HG03025 (cell line): ENCODE measurements around the gene EFCAB10.

Experiments used
- ATAC-seq: cut with Tn5 transposase; IDR thresholded peaks from one replicate; pipeline ENCODE4 v1.9.1; 2021; ENCODE audit warnings: mild to moderate bottlenecking, moderate library complexity; ENCODE audit not compliant: unreplicated experiment, low FRiP score

EFCAB10 gene, protein sequence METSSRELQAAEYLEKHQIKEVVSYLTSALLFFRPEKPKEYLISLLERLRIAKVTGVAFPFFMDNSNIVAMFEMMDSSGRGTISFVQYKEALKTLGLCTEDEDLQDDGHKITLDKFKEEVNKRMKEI

DNA sequence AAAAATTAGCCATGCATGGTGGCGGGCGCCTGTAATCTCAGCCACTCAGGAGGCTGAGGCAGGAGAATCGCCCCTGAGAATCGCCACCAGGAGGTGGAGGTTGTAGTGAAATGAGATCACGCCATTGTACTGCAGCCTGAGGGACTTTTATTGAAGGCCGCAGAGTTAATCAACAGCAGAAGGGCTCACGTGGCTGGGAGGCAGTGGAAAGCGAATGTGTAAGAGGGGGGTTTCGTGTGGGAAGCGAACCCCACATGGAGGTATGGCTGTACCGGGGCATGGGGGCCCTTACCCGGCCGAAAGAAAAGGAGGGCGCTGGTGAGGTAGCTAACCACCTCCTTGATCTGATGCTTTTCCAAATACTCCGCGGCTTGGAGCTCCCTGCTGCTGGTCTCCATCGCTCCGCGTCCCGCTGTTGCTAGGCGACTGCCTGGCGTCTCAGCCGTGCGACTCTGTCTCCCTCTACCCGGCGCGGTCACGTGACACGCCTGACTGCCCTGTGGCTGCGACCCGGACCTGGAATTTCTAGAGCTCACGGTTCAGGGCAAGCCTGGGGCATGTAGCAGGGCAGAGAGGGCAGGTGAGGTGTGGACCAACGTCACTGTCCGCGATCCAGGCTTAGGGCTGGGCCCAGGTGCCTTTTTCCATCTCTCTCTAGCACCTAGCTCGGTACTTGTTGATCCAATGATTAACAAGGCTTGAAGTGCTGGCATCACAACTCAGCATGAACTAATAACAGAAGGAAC, at the start of gene EFCAB10:
TSS of gene EFCAB10 (minus strand) at position 428 of the 746 bp plus-strand sequence. CDS start at position 398, 30 bp downstream.
- ATAC-seq, result peak; percentile 75

DNA sequence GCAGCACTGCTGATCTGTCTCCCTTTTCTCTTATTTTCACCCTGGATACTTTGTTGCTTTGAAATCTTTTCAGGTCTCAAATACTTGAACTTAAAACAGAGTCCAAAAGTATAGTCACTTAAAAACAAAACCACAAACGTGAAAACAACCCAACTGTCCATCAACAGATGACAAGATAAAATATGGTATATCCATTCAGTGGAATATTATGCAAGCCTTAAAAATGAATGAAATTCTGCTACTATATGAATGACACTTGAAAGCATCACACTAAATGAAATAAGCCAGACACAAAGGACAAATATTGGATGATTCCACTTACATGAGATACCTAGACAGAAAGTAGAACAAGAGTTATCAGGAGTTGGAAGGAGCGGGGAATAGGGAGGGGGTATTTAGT, 44.7 kb upstream of the EFCAB10 start:
- ATAC-seq, result no peak

DNA sequence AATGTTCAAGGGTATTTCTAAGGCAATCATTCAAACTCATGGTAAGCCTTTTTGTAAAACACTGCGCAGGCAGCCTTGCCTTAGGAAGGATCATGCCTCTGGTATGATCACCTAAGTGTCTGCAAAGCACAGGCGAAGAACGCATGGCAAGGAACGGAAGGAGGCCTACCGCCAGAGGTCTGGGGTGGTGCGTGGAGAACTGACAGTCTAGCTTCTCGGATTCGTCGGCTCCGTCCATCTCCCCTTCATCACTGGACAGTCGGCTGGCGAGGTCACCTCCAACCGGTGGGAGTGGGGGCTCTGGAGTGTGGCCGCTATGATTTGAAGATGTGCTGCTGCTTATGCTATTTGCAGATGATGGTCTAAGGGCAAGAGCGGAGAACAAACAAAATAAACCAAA, 42.6 kb upstream of the EFCAB10 start:
- ATAC-seq, result no peak

DNA sequence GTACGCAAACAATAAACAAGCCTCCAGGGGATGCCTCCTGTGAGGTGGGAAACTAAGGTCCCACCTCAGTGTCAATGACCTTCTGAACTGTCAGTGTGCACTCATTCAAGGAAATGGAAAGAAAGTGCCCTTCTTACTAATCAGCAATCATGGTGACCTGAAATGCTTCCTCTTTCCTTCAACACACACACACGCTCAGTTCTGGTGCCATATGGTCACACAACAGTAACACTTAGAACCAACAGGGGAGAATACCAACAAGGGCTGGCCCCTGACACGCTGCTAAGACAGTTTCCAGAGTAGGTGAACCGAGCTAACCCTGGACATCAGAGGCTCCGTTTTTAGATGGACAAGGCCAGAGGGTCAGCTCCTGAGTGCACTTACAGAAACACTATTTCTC, 42.1 kb upstream of the EFCAB10 start:
- no peak for ATAC-seq

DNA sequence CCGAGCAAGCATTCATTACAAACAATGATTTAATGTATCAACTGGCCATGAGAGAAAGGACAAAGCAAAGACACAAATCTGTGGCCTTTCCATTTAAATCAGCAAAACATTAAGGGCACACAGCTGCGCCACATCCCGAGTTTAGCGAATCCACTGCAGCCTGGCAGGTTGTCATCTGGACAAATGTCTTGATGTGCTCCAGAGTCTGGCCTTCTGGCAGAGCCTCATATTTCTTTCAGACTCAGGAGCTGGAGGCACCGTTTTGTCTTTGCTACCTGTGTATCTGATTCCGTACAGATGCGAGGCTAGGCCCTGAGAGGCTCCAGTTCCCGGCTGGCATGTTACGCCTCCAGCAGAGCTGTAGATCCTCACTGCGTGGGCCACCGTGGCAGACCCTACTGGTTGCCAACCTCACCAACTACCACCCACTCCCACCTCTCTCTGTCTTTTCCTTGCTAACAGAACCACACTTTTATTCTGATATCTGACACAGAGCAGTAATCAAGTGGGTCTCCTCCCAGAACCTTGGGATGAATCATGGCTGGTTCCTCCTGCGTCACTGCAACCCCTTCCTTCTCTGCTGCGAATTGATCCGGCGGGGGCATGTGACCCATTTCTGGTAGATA, 40.9 kb upstream of the EFCAB10 start:
- ATAC-seq, result no peak

DNA sequence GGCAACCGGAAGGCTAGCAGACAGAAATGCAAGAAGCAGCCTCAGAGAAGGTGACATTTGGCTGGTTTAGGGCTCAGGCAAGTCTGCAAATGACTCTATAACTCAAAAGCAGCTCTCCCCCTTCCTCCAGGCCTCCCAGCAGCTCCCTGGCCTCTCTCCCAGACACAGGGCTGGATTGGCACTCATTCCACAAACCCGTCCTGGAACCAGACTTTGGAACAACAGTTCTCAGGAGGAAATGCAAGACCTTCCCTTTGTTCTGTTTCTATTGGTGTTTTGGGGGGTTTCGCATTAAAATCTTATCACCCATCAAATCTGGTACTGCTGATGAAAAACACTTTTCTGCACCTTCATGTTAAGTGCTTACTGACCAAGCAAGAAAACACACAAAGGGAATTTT, 40.3 kb upstream of the EFCAB10 start:
- ATAC-seq, result no peak

DNA sequence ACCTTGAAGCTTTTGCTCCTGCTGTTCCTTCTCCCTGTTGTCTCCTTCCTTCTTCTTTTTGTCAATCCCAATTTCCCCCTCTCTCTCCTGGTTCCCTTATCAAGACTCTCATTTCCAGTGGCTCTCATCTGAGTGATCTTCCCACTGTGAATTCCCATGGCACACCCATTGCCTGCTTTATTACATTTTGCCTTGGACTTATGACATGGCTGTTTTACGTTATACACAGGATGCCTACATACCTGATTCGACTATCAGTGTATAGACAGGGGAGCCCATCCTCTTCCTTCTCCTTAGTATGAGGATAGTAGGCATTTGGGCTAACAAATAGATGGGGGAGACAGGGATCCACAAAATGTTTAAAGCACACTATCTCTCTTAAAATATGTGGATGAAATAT, 39.9 kb upstream of the EFCAB10 start:
- ATAC-seq, result no peak

DNA sequence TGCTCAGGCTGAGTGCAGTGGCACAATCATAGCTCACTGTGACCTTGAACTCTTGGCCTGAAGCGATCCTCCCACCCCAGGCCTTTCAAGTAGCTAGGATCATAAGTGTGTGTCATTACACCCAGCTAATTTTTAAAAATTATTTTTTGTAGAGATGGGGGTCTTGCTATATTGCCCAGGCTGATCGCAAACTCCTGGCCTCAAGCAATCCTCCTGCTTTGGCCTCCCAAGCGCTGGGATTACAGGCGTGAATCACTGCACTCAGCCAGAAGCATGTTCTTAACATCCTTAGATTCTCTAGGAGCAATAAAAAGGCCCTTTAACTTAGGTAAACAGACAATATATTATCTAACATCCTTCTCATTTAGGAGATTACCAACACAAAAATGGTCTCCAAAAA, 38.3 kb upstream of the EFCAB10 start:
- ATAC-seq, result no peak

DNA sequence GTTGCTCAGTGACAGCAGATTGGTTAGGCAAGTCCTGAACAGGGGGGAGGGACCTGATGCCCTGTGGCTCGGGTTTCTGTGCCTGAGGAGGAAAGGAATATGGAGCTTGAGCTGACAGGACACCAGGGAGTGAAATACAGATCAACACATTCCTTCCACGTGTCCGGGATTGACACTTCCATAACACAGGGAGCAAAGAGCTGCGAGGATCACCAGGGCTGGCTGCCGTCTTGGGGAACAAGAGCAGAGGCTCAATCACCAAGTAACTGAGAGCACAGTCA, 36.7 kb upstream of the EFCAB10 start:
- no peak for ATAC-seq

DNA sequence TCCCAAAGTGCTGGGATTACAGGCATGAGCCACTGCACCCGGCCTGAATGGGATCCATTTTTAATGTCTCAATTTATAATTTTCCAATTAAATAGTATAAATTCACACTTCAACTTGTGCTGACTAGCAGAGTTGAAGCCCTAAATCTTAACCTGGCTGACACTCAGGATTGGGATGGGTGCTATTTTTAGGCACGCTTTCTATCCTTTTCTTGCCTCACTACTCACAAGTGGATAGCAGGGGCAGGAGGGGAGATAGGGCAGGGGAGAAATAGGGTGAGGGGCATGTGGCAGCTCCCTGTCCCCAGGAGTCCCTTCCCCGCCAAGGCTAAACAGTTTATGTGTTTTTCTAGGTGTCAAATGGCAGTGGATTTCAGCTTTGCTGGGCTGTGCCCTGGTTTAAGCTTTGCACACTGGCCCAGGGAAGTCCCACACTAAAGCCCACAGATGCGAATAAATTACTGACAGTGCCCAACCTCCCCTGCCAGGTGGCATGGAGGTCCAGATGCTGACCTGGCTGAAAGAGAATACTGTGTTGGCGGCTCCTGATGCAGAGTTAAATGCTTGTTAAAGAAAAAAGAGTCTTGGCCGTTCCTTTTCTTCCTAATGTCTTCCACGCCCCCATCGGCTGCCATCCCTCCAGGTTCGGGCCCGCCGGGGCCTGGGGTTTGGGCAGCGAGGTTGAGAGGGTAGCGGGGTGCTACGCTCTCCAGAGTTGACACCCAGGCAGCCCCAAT, 36.2 kb upstream of the EFCAB10 start:
- ATAC-seq, result no peak

DNA sequence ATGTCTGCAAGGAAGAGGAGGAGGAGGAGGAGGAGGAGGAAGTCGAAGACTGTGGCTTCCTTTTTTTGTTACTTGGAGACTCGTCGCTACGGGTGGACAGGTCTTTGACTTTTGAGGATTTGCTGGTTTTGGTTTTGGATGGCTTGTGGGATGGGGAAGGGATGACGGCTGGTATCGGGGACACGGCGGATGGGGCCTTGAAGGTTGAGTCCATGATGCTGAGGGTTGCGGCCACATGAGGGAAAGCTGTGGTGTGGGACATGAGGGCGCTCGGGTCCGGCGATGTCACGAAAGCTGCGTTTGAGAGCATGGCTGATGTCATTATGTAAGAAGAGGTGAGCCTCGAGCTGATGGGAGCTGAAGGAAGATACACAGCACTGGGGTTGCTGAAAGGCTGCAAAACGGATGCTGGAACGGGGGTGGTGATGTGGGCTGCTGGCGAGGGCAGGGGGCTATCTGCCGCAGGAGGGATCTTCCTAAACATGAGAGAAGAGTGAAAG, 33.1 kb upstream of the EFCAB10 start:
- ATAC-seq, result no peak

DNA sequence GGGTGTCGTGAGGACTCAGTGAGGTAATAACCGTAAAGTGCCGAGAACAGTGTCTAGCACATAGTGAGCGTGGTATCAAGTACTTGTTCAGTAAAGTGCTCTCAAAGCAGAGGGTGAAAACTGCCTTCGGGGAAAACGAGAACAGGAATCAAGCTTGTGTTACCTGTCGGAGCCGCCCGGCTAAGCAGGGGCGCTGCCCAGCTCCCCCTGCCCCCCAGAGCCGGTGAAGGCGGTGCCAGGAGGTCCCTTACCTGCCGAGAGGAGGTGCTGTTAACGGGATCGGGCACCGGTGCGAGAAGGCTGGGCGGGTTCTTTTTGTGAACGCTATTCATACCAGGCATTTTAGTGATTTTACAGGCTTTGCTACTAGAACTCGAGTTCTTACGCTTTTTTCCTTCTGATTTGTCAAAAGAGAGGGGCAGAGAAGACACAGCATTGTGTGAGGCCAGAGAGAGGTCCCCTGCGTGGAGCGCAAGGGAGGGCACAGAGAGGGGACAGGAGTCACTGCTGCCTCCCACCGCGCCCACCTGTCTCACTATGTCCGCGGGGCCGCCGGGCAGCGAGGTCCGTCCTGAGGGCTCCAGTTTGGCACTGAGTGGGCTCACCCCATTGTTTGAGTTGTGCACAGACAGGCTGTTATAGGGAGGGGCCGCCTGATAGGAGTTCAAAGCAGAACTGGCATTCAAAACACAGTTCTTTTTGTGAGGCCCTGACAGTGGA, 32.5 kb upstream of the EFCAB10 start:
- ATAC-seq, result no peak

DNA sequence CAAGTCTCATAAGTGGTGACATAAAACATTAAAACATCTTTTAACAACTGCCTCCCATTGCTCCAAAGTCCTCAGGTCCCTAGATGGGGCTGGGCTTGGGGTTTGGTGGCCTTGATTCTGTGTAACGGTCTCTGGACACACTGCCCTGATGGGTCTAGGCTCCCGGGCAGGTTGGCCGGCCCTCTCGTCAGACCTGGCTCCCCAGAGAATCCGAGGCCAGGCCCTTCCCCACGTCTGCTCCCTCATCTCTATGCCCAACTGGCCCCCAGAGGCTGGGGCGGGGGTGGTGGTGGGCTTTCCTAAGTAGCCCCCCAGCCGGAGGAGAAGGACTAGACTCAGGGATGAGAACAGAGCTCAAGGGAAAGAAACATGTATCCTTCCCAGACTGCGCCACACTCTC, 31.5 kb upstream of the EFCAB10 start:
- ATAC-seq, result no peak

DNA sequence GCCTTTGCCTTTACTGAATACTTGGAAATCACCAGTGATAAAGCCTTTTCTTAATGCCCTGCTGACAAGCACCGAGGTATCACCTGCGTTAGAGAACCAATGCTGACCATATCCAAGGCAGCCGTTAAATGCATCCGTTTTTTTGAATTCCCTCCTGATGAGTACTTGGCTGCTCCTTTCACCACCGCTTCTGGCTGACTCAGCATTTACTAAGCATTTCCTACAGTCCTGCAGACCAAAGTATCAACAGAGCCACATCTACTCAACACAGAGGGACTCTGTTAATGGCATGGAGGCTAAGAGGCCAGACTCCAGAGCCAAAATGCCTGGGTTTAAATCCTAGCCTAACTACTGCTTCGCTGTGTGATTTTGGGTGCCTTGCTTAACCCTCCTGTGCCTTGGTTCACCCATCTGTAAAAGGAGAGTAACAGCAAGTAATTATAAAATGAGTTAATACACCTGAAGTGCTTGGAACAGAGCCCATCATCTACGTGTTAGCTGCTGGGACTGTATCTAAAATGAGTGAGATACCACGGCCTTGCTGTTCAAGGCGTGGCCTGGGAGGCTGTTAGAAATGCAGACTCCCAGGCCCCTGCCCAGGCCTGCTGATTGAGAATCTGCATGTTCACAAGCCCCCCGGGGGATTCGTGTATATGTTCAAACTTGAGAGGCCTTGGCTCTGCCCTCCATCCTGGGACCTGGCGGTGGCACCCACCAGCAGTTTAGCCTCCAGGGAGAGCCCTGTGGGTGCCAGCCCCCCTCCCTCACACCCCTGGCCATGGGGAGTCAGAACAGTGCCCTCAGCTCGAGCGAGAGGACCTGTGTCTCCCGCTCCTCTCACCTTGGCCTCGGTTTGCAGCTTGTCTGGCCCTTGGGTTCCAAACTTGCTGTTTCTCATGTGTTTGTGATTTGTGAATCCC, 30.8 kb upstream of the EFCAB10 start:
- no peak for ATAC-seq

DNA sequence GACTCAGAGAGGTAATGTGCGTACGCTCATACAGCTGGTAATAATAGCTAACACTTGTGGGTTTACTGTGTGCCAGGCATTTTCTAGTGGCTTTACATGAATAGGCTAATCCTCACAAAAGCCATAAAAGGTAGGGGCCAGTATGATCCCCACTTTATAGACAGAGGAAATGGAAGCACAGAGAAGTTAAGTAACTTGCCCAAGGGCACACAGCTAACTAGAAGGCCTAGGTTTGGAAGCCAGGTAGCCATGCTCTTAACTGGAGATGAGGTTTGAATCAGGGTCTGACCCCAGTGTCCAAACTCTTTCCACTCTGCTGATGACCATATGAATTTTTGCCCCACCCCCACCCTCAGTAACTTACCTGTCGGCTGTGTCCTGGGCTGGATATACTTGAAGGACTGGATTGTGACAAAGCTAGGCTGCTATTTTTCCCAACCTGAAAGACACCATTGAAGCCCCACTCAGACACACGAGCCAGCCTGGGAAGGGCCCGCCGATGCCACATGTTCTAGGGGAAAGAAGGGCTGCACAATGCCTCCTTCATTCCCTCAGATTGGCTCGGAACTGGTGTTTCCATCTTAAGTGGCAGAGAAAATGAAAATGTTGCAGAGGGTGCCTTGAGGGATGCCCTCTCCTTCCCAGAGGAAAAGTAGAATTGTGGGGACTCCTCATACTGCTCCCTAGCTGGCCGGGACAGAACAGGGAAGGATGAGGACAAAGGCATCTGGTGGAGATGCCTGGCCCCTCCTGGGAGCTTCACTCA, 29.1 kb upstream of the EFCAB10 start:
- ATAC-seq, result no peak

DNA sequence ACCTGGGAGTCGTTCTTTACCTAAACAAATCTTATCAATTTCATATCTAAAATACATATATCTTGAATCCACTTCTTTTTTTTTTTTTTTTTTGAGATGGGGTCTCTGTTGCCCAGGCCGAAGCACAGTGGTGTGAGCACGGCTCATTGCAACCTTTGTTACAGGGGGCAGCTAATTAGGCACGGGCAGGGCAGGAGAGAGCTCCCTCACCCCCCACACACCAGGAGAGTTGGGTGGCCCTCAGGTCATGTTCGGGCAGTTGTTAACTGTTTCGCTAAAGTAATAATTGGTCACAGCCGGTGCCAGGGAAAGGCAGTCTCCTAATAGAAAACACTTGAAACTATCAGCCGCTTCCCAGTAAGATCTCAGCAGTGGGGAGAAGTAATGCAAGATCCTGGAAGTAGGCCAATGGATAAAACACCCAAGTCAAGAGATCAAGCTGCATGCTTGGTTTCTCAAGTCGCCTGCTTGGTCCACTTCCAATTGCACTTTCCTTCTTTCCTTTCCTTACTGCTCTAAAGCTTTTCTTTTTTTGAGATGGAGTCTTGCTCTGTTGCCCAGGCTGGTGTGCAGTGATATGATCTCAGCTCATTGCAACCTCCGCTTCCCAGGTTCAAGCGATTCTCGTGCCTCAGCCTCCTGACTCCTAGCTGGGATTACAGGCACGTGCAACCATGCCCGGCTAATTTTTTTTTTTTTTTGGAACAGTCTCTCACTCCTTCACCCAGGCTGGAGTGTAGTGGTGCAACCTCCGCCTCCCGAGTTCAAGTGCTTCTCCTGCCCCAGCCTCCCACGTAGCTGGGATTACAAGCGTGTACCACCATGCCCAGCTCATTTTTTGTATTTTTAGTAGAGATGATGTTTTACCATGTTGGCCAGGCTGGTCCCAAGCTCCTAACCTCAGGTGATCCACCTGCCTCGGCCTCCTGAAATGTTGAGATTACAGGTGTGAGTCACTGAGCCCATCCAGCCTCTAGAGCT, 21.3 kb upstream of the EFCAB10 start:
- ATAC-seq, result no peak

DNA sequence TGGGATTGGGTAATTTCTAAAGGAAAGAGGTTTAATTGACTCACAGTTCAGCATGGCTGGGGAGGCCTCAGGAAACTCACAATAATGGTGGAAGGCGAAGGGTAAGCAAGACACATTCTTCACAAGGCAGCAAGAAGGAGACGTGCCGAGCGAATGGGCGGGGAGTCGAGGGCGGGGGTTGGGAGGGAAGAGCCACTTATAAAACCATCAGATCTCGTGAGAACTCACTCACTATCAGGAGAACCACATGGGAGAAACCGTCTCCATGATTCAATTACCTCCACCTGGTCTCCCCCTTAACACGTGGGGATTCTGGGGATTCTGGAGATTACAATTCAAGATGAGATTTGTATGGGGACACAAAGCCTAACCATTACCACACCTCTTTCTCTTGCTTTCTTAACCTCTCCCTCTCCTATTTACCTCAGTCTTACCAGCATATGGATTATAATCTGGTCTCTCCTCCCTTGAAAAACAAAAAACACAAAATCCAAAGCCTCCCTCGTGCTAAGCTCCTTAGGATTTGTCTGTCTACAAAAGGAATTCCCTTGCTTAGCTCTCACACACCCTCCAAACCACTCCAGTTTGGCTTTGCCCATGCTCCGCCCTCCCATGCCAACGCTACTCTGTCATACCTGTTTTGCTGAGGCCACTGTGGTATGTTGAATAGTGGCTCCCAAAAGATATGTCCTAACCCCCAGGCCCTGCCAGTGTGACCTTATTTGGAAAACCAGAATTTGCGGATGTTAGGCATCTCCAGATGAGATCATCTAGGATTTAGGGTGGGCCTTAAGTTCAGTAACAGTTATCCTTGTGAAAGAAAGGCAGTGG, 19.6 kb upstream of the EFCAB10 start:
- ATAC-seq, result no peak
